HUDEP-2 (cell line): Measurements from ENCODE around the gene RTEL1.

Experiments used
- DNase-seq, 76 experiments: peaks; one replicate each; lab custom pipeline; 2025; ENCODE audit not compliant: unreplicated experiment in 76 of 76; lab: John Stamatoyannopoulos, UW

The RTEL1 gene

DNA sequence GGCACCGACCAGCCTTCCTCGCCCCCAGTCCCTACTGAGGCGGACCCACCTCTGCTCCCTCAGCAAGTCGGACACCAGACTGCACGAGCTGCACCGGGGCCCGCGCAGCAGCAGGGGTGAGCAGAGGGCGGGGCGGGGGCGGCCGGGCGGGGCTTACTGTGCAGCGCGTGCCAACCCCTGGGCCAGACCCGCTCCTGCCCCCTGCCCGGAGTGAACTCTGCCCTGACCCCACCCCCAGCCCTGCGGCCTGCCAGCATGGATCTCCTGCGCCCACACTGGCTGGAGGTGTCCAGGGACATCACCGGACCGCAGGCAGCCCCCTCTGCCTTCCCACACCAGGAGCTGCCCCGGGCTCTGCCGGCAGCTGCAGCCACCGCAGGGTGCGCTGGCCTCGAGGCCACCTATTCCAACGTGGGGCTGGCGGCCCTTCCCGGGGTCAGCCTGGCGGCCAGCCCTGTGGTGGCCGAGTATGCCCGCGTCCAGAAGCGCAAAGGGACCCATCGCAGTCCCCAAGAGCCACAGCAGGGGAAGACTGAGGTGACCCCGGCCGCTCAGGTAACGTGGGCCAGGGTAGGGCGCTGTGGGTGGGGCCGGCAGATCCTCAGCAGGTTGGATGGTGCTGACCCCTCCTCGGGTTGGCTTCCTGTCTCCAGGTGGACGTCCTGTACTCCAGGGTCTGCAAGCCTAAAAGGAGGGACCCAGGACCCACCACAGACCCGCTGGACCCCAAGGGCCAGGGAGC lies 80.0 kb downstream of the RTEL1 start:
- DNase-seq = peak in 2 of 76 experiments; percentile 12 to 15

DNA sequence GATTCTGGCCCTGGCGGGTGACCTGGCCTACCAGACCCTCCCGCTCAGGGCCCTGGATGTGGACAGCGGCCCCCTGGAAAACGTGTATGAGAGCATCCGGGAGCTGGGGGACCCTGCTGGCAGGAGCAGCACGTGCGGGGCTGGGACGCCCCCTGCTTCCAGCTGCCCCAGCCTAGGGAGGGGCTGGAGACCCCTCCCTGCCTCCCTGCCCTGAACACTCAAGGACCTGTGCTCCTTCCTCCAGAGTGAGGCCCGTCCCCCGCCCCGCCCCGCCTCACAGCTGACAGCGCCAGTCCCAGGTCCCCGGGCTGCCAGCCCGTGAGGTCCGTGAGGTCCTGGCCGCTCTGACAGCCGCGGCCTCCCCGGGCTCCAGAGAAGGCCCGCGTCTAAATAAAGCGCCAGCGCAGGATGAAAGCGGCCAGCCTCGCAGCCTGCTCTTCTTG lies 80.6 kb downstream of the RTEL1 start:
- DNase-seq = peak in 7 of 76 experiments; percentile 2 to 45 (median 37)

DNA sequence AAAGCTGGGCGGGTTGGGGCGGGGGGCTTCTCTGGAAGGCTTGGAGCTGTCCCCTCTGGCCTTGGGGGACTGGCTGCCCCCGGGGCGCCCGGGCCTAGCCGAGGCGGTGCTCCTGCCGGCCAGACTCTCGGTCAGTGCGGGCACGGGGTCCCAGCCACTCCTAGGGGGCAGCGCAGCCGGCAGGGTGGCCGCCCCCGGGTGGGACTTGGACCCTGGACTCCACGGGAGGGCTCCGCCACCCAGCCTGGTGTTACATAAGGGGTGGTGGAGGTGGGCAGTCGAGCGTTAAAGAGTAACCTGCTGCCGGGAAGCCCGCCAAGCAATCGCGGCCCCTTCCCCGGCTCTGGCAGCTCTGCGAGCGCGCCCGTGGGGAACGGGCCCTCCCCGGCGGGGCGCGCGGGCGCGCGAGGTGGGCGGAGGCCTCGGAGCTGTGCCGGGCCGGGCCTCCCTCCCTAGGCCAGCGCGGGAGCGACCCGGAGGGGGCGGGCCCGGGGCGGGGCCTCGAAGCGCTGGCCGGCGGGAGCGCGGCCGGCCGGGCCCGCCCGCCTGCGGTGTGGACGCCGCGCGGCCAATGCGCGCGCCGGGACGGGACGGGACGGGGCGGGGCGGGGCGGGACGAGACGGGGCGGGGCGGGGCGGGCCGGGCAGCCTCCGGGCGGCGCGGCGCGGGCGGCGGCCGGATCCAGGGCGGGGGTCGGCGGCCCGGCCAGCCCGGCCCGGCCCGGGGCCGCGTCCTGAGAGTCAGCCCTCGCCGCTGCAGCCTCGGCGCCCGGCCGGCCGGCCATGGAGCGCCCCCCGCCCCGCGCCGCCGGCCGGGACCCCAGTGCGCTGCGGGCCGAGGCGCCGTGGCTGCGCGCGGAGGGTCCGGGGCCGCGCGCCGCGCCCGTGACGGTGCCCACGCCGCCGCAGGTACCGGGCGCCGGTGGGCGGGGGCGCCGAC lies 81.3 kb downstream of the RTEL1 start, which contains the start of gene SLC2A4RG:
TSS of gene SLC2A4RG (plus strand) at position 647 of the 940 bp plus-strand sequence. CDS start at position 784, 137 bp downstream.
- DNase-seq = peak in 57 of 76 experiments; percentile 3 to 73 (median 50)

DNA sequence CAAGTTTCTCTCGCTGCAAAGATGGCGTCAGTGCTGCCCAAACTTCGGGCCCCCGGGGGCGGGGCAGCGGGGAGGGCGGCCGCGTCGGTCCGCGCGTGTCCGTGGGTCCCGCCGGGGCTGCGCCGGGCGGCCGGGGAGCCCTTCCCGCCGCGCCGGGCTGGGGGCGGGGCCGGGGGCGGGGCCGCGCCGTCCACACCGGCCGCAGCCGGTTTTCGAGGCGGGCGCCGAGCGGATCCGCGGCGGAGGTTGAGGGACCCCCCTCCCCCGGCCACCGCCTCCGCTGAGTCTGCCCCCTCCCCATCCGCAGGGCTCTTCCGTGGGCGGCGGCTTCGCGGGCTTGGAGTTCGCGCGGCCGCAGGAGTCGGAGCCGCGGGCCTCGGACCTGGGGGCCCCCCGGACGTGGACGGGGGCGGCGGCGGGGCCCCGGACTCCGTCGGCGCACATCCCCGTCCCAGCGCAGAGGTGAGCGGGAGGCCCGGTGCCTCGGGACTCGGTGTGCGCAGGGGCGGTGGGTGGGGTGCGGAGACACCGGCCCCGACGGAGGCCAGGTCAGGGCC lies 82.0 kb downstream of the RTEL1 start:
- DNase-seq = peak in 3 of 76 experiments; percentile 5 to 11 (median 9)

DNA sequence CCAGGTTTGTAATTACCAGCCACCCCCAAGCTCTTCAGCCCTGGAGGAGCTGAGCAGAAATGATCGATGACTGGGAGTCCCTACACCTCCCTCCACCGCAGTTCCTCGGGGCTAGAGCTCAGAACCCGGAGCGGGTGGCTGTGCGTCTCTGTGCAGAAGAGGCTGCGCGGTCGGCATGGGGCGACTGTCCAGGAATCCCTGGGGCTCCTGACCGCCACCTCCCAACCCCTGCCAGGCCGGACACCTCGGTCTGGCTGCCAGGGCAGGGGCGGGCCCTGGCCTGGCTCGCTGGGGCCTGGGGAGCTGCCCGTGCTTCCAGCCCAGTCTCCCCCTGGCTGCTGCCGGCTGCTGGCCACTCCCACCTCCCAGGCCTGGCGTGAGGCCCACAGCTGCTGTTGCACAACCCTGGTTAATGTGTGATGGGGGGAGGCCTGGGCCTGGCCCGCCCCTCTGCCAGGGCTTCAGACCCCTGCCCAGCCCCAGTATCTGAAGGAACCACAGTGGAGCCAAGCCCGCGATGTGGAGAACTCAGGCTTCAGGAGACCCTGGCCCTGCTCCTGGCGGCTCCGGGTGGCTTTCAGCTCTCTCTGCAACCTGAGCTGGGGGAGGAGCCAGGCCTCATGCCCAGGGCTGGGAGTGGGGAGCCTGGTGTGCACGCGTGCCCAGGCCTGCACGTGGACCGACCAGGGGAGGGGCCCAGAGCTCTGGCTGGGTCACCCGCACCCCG lies 82.7 kb downstream of the RTEL1 start:
- DNase-seq = peak in 69 of 76 experiments; percentile 5 to 83 (median 64)

DNA sequence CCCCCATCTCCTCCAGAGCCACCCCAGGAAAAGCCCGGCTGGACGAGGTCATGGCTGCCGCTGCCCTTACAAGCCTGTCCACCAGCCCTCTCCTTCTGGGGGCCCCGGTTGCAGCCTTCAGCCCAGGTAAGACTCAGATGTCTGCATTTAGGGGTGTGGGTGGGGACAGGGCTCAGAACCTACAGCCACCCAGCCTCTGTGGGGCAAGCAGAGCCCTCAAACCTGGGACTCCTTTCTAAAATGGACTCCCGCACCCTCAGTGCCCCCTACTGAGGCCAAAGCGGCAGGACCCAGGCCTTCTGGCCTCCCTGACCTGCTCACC lies 83.2 kb downstream of the RTEL1 start:
- DNase-seq = no peak

DNA sequence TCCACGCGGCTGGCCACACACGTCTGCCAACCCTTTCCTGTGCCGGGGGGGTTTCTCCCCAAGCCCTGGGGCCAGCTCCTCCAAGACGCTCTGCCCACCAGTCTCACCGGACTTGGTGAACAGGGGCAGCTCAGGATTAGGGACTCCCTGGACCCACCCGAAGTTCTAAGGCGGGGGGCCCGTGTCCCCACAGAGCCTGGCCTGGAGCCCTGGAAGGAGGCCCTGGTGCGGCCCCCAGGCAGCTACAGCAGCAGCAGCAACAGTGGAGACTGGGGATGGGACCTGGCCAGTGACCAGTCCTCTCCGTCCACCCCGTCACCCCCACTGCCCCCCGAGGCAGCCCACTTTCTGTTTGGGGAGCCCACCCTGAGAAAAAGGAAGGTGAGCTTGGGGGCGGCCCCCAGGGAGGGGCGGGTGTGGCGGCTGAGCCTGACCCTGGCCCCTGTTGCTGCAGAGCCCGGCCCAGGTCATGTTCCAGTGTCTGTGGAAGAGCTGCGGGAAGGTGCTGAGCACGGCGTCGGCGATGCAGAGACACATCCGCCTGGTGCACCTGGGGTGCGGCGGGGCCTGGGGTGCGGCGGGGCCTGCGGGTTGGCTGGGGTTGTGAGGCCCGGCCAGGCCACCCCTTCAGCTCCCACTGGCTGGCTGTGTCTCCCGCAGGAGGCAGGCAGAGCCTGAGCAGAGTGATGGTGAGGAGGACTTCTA lies 83.7 kb downstream of the RTEL1 start:
- DNase-seq = no peak

DNA sequence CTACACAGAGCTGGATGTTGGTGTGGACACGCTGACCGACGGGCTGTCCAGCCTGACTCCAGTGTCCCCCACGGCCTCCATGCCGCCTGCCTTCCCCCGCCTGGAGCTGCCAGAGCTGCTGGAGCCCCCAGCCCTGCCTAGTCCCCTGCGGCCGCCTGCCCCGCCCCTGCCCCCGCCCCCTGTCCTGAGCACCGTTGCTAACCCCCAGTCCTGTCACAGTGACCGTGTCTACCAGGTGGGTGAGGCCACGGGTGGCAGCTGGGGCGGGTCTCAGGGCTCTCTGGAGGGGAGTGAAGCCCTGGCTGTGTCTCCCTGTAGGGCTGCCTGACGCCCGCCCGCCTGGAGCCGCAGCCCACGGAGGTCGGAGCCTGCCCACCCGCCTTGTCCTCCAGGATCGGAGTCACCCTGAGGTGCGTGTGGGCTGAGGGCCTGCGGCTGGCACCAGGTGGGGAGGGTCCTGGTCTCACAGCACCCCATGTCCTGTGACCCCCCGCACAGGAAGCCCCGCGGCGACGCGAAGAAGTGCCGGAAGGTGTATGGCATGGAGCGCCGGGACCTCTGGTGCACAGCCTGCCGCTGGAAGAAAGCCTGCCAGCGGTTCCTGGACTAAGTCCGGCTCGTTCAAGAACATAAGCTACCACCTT lies 84.4 kb downstream of the RTEL1 start:
- no peak for DNase-seq

DNA sequence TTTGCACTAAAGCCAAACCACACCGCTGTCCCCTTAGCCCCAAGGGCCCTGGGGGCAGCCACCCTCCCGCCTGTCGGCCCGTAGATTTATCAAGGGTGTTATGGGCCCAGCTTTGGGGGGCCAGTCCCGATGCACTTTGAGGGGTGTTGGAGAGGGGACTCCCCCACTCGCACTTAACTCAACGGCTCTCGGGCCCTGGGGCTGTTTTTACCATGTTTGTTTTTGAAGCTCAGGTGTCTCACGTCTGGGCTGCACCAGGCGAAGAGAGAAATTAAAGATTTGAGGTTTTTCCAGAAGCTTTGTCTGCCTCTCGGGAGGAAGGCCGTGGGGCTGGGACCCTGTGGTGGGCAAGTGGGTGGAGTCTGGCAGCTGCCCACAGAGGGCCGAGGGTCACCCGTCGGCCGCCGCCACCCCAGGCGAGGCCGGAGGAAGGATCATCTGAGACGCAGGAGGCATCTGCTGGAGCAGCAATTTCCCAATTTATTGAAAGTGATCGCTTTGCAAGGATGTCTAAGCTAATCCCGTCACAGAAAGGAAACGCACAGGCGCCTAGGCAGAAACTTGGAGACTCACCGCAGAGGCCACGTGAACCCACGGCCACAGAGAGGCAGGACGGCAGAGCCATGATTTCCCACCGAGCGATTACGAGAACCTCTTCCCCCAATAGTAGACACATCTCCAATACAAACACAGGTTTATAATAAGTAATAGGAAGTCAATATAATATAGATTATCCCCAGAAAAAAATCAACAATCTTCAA lies 85.3 kb downstream of the RTEL1 start:
- DNase-seq = no peak

DNA sequence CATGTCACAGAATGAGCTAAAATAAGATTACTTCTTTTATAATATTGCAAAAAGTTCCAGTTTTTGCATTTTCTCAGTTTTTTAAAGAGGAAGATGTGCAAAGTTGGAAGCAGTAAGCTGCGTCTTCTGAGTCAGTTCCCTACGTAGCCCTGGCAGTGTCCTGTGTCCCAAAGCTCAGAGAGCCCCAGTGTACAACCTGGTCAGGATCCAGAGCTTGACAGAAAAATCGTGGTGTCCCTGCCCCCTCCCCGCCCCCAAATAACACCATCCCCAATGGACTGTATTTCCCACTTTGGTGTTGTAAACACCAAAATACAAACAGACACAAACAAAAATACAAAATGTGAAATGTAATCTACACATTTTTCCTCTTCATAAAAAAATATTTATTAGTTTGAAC lies 86.0 kb downstream of the RTEL1 start:
- no peak for DNase-seq

DNA sequence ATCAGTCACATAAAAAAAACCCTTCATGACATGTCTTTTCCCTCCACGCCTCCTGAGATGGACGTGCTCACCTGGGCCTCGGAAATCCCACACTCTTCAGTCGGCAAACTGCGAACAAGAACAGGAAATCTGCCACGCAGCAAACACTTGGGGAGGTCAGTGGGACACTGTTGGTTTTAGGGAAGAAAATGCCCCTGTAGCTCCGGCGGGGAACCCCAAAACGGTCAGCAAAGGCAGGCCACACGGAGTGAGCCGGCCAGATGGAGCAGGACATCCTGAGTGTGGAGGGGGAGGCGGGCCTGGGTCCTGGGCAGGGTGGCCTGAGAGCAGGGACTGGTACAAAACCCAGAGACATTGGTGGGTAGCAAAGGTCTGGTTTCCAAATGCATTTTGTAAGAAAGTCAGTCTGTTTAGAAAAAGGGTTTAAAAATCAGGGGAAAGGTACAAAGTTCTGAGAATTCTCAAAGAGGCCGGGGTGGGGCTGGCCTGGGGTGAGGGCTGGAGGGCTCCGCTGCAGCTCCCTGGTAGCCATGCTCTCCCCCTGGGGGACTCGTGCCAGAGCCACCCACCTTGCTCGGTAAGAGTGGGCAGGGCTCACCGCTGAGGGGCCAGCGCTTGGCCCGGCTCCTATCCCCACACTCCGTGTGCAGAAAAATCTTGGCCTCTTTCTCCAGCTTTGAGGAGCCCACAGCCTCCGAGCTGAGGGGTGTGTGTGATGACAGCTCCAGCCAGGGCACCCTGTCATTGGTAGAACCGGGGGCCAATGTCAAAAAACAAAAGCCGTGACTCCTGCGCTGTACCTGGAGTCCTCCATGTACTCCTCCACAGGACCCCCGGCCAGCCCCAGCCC lies 86.7 kb downstream of the RTEL1 start:
- no peak for DNase-seq

DNA sequence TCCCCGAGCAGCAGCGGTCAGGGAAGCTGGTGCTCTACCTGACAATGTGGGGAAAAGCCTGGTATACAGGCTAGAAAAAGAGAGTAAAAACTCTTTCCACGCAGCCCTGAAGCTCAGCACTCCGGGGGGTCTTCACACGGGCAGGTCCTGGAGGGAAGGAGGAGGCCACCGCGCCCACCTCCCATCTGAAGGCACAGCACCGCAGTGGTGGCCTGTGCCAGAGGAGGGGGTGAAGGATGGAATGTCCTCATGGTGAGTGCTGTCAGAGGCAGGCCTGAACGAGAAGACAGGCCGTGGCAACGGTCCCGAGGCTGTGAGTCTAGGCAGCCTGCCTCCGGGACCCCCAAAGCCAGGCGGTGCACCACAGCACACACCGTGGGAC lies 87.3 kb downstream of the RTEL1 start:
- no peak for DNase-seq
